Measurements from ENCODE around the gene CASP6.

Gene CASP6

DNA sequence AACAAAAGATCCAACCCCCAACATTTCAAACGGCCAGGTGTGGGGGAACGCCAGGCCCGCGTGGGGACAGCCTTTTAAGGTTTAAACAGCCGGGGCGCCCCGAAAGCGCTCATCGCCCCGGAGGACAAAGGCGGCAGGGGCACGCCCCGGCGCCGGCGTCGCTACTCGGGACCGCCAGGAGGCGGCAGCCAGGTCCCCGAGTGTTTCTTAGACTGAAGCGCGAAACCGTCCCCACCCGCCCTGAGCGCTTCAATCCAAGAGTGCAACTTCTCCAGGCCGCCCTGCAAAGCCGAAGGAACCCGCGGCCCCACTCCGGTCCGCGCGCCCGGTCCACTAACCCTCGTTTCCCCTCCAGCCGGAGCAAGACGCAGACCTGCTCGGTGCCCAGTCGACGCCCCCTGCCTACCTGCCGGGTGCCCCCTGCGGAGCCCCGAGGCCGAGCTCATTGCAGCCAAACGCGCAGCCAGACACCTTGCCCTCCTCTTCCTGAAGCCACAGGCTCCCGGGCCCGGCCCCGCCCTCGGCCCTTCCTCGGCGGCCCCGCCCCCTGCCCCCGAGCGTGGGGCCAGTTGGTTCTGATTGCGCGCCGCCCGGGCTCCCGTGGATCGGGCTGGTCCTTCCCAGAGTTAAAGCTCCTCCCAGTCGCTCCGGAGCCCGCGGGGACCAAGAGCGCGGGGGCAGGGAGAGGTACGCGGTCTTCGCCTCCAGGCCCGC, at the start of gene CASP6:
Gene CASP6, minus strand, starts transcription at position 496 of the 714 bp plus-strand sequence. Its CDS starts 50 bp downstream, at position 446.
- DNase-seq = no peak

DNA sequence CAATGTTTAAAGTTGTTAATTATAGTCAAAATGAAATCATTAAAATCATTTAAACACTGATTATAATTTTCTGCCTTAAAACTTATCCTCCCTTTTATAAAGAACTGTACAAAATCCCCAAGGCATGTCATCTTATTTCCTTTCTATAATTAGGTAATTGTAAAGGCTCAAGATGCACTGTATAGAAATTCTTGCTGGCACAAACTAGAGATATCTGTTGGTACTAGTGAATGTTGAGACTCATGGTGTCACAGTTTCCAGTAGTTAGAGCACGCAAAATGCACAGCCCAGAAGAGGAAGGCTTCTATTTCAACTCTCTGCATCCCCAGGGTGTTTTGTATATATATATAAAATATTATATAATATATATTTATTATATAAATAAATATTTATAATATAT, 49.3 kb upstream of the CASP6 start:
- DNase-seq = no peak

DNA sequence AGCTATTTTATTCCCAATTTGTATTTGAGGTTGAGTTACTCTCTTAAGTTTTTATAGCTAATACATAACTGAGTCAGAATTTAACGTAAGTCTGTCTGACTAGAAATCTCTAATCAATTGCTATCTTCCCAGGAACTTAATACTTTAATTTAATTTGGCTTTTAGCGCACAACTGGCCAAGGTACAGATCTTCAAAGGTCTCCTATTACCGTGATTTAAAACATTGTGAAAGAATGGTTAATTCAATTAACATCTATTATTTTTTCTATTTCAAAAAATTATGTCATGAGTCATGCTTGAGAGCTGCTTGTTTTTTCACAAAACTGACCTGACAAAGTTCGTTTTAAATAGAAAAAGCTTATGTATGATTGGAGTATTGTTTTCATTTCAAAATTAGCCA, 48.6 kb upstream of the CASP6 start:
- DNase-seq = no peak

DNA sequence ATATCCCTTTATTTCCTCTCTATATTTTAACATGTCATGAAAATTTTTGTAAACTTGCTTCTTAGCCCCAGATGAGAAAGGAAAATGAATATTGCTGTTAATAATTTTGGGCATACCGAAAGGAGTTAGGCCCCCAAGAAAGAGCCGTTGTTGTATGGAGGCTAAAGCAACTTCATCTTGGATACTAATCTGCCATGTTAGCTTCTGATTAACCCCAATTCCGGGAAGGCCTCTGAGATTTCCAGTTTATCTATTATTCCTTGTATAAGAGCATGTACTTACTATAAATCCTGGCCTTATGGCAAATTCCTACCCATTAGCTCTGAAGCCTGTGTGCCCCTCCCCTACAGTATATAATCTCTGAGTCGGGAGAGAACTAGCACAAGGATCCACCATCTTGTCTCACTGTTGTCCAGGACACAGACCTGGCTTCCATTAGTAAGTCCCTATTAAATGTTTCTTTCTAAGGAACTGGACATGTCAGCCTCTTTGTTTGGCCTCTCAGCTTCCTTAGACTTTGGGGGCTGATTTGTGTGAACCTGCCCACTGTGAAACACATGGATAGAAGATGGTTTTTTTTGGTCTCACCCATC, 47.5 kb upstream of the CASP6 start:
- no peak for DNase-seq

DNA sequence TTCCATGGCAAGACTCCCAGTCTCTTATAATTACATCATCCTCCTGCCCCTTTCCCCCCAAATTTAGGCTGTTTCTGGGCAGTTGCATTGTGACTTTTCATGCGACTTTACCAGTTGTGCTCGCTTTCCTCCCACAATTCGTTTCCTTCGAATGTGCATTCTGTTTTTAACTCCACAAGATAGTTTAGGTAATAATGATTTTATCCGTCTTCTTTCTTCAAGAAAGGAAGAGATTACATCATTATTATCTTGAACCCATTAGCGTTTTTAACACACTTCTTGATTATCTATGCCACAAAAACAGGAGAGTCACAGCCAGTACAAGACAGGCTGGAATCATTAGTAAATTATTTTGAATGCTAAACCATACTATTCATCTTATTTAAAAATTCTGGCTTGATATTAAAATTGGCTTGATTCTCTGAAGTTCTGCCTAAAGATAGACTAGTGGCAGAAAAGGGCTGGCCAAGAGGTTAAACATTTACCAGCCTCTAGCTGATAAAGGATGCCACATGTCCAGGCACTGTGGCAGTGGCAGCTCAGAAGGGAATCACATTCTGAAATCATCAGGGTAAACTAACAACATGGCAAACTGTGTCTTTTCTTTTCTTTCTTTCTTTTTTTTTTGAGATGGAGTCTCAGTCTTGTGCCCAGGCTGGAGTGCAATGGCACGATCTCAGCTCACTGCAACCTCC, 46.3 kb upstream of the CASP6 start:
- DNase-seq = no peak

DNA sequence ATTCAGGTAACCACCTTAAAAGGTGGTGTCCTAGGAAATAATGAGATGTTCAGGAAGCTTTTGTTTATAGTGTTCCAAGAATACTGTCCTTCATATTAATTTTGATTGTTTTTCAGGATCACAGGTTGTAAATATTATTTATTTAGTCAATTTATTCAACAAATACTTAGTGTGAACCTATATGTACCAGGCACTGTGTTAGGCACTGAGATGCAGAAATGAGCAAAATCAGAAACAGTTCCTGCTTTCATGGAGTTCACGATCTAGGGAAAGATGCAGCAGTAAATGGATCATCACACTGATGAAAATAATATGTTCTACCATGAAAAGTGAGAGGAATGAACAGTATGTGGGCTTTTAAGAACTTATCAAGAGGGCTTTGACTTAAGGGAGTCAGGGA, 44.9 kb upstream of the CASP6 start:
- no peak for DNase-seq

DNA sequence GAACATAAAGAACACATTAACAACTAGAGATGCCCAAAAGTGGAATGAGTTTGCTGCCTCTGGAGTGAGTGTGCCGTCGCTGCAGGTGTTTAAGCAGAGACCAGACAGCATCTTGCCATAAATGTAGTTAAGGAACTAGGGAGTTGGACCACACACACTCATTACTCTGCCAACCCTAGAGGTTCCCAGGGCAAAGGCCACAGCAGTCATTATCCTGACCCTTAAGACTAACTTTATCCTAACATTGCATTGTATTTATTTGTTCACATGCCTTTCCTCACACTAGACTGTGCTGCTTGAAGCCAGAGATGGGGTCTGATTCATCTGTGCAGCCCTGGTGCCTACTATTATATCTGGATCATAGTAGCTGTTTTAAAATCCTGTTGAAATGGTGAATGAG, 43.5 kb upstream of the CASP6 start:
- no peak for DNase-seq

DNA sequence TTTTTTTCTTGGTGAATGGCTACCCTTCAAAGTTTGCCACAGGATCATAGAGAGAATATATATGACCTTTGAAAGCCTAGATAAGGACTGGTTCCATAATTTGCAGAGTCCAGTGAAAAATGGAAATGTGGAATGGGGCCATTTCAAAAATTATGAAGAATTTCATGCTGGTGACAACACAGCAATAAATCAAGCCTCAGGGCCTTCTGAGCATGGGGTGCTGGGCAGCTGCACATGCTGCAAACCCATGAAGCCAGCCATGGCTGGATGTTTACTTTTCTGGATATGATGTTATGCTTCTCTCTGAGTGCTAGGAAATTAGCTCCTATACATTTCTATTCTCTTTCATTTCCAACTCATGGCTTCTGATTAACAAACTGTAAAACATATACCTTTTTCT, 42.6 kb upstream of the CASP6 start:
- DNase-seq = no peak

DNA sequence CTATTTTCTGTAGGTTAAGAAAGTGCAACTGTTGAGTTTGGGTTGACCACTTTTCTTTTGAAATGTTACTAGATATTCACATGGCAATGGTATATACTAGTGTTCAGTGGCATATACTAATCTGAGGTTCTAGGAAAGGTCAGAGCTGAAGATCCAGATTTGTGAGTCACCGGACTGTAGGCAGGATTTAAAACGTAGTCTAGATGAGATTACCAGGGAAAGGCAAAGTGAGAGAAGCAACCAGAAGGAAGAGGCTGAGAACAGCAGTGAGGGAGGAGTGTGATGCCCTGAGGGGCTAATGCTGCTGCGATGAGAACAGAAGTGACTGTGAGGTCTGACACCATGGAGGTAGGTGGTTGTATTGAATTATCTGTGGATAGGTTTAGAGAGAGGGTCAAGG, 36.3 kb upstream of the CASP6 start:
- no peak for DNase-seq

DNA sequence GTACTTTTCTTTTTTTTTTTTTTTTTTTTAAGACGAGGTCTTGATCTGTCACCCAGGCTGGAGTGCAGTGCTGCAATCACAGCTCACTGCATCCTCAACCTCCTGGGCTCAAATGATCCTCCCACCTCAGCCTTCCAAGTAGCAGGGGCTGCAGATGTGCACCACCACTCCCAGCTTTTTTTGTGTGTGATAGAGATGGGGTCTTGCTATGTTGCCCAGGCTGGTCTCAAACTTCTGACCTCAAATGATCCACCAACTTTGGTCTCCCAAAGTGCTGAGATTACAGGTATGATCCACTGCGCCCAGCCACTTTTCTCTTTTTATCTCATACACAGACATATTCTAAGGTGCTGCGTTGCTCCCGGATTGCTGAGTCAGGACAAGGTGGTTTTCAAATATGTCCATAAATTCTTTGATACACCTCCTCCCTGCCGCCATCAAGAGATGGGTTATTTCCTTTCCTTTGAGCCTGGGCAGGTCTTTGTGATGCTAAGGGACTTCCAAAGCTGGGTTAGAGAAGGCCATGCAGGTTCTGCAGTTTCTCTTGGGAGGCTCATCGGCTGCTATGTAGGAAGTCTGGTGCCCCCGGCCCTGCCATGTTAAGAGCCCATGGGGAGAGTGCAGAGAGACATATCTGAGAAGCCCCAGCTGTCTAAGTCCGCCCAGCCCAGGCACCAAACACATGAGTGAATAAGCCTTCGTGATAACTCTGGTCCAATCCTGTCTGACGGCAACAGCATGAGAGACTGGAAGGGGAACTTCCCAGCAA, 35.0 kb upstream of the CASP6 start:
- no peak for DNase-seq

DNA sequence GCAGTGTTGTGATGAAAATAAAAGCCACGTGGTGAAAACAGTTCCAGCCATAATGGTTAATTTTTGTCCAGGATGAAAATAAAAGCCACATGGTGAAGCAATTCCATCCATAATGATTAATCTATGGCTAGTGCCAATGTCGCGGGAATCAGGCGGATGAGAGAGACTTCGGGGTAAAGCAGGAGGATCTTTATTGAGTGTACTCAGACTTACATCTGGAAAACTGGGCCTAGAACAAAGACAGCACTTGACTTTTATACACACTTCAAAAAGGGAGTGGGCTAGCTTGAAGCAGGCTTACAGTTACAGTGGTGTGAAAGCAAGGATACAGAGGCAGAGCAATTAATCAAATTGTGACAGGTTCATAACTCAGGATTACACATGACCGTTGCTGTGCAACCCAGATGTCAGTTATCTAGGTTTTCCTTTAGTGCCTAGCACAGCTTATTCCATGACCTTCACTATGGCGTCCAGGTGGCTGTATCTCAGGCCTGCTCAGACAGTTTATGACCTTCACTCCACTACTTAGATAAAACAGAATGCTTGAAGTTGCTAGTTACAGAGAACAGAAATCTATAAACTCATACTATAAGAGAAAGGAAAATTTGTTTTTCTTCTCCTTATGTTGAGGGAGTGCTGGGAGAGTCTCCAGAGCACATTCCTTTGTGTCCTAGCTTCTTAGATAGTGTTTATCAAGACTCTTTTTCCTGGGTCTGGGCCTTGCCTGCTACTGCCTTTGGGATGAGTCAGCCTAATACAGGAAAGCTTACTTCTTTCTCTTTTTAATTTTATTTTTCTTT, 32.5 kb upstream of the CASP6 start:
- DNase-seq = no peak

DNA sequence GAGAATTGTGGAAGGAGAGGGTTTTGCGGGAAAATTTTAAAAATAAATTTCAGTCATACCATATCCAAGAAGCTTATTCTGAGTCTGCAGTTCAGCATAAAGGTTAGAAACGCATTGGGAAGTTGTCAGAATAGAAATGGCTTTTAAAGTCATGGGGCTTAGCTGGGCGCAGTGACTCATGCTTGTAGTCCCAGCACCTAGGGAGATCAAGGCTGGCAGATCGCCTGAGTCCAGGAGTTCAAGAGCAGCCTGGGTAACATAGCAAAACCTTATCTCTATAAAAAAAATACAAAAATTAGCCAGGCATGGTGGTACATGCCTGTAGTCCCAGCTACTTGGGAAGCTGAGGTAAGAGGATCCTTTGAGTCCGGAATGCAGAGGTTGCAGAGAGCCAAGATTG, 30.5 kb upstream of the CASP6 start:
- DNase-seq = no peak

DNA sequence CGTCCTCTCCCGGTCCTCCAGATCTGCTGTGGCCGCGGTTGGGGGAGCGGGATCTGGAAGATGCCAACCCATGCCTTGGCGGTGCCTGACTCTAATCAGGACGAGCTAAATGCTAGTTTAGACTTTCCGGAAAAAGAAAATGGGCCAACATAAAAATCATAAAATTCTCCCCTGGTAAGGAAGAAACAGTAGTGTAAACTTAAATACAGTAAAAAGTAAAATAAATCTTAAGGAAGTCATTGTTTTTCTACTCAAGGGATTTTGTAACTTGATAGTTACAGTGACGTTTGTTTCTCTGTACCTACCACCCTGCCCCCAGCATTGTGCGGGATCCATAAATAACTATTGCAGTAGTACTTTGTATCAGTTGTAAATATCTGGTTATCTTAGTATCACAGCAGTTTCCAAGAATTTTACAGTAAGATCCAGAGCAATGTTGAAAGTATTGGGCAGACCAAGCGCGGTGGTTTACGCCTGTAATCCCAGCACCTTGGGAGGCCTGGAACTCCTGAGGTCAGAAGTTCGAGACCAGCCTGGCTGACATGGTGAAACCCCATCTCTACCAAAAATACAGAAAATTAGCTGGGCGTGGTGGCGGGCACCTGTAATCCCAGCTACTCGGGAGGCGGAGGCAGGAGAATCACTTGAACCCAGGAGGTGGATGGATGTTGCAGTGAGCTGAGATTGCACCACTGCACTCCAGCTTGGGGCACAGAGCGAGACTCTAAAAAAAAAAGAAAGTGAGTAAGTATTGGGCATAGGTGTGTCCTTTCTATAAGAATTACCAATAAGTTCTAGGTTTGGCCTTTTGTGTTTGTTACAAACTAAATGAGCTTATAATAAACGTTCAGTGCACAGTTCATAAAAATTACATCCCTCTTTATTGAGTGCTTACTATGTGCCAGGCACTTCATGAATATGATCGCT, 27.6 kb upstream of the CASP6 start:
- no peak for DNase-seq

DNA sequence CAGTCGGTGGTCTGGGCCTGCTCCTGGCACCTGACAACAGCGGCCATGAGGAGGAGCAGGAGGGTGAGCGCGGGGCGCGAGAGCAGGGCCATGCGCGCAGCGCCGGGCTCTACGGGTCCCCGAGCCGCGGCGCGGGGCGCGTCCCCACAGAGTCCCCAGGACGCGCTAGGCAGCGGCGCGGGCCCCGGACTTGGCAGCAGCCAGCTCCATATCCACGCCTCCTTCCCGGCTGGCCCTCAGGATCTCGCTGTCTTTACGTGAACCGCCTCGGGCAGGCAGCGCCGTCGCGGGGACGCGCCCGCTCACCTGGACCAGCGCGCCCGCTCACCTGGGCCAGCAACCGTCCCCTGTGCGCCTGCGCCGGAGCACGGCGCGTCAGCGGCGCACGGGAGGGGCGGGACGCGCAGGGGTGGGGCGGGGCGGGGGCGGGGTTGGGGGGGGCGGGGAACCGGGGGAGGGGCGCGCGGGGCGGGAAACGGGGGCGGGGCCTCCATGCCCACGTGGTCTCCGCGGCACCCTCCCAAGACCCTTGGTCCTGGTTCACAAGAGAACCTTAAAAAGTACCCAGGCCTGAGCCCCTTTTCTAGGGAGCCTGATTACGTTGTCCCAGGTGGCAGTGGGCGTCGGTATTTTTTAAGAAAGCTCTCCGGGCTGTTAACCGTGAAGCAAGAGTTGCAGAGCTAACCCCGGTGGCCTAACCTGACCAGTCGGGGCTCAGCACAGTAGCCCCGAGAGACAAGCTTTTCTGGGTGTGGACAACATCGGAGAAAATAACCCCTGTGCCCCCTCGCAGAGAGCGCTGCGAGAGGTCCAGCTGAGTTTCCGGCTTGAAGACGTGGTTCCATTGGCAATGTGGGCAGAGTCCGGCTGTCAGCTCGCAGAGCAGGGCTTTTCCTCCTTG, 26.7 kb upstream of the CASP6 start, which contains the start of gene PLA2G12A:
Gene PLA2G12A, minus strand, starts transcription at position 353 of the 901 bp plus-strand sequence. Its CDS starts 261 bp downstream, at position 92.
- DNase-seq = peak; percentile 31

DNA sequence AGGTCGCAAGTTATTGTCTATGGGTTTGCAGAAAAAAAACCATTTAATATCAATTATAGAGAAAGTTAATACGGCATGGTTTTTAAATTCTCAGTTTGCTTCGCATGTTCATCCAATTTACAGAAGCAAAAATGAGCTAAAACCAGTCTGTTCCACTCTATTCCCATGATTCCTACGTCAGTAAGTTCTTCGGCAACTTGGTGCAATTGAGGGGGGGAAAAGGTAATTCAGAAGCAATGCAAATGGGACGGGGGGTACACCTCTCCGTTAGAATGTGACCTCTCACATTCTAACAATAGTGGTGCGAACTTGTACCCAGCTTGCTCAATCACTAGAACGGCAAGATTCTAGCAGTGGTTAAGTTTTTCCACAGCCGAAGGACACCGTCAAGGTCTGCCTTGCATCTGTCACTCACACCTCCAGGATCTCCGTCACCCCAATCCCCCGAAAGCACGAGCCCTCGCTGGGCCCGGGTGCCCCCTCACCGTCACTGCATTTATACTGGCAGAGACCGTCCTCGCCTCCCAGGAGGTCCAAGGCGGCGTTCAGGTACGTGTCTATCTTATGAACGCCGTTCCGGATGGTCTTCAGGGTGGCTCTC, 26.0 kb upstream of the CASP6 start:
- DNase-seq = no peak

DNA sequence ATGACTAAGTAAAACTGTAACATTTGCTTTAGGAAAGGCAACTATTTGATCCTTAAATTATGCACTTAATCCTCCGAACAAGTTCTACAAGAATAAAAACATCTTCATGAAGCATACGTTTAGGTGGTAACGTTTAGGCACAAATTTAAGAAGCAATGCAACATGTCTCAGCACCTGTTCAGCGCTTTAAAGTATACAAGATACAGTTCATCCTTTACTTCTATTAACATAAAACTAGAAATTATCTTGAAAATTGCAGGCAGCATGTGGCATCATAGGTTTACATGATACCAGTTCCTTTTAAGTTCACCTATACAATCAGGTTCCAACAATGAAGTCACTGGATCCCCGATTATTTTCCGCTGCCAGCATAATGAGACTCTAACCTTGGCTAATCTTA, 25.1 kb upstream of the CASP6 start:
- no peak for DNase-seq

DNA sequence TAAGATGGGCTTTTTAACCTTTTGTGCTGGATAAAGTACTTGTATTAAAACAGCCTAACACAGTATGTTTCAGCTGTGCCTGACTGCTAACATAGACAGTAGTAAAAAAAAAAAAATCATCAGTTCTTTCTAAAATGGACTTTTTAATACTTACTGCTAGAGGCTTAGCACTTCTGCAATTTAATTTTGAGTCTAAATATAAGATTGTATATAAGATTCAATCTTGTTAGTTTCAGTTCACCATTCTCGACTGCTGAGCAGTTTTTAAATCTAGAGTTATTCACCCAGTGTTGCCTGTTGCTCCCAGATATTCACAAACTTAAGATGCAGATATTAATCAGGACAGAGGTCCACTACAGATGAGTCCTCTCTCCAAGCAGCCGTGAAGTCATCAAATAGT, 19.9 kb upstream of the CASP6 start:
- DNase-seq = no peak

DNA sequence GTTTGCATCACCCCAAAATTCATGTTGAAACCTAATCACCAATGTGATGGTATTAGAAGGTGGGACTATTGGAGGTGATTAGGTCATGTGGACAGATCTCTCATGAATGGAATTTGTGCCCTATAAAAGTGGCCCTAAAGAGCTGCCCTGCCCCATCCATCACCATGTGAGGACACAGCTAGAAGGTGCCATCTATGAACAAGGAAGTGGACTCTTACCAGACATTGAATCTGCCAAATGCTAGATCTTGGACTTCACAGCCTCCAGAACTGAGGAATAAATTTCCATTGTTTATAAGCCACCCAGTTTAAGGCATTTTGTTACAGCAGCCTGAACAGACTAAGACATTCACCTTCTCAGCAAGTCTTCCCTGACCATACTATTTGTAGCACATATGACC, 19.1 kb upstream of the CASP6 start:
- no peak for DNase-seq

DNA sequence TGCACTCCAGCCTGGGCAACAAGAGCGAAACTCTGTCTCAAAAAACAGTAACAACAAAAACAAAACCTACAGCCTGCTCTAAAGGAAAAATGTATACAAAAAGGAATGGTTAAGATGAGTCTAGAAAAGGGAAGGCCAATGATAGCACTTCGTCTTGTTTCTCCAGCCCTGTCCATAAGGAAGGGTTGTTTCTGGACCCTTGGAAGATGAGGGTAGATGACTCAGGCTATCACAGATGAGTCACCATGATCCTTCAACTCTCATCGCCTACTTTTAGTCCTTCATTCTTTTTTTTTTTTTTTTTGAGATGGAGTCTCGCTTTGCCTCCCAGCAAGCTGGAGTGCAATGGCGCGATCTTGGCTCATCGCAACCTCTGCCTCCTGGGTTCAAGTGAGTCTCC, 17.8 kb upstream of the CASP6 start:
- no peak for DNase-seq

DNA sequence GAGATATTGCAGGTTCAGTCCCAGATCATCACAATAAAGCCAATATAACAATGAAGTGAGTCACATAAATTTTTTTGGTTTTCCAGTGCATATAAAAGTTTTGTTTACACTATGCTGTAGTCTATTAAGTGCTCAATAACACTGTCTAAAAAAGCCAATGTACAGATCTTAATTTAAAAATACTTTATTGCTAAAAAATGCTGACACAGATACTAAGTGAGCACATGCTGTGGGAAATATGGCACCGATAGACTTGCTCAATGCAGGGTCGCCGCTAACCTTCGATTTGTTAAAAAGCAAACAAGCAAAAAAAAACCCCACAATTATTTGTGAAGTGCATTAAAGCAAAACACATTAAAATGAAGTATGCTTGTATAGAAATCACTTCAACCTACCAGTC, 16.4 kb upstream of the CASP6 start:
- DNase-seq = no peak

Data from NCI-H2081 treated with DMSO at 0.1 percent for 48 hours (cell line).